GM12874 (cell line): Measurements from ENCODE around the gene PDSS2.

Experiments used
- TF ChIP-seq, protein P1 (sequence below): IDR thresholded peaks from 2 replicates; pipeline ENCODE4 v1.5.1; 2011; ENCODE audit warnings: low read depth, mild to moderate bottlenecking, control low read depth, low read length, moderate library complexity; ENCODE audit not compliant: insufficient read depth

PDSS2 gene

DNA sequence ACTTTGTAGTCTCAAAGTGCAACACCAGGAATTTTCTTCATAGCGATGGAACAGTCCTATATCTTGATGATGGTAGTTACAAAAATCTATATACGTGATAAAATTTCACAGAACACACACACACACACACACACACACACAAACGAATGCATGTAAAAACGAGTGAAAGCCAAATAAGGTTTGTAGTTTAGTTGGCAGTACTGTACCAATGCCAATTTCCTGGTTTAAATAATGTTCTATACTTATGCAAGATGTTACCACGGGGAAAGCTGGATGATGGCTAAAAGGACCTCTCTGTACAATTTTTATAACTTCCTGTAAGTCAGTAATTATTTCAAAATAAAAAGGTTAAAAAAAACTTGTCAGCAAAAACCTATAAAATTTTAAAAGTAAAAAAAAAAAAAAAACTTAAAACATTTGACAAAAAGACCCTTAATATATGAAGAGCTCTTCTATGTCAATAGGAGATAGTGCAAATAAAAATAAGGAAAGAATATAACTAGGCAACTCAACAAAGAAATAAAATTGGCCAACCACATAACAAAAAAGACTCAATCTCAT lies 37.6 kb downstream of the PDSS2 start:
- TF ChIP-seq, protein P1, sequence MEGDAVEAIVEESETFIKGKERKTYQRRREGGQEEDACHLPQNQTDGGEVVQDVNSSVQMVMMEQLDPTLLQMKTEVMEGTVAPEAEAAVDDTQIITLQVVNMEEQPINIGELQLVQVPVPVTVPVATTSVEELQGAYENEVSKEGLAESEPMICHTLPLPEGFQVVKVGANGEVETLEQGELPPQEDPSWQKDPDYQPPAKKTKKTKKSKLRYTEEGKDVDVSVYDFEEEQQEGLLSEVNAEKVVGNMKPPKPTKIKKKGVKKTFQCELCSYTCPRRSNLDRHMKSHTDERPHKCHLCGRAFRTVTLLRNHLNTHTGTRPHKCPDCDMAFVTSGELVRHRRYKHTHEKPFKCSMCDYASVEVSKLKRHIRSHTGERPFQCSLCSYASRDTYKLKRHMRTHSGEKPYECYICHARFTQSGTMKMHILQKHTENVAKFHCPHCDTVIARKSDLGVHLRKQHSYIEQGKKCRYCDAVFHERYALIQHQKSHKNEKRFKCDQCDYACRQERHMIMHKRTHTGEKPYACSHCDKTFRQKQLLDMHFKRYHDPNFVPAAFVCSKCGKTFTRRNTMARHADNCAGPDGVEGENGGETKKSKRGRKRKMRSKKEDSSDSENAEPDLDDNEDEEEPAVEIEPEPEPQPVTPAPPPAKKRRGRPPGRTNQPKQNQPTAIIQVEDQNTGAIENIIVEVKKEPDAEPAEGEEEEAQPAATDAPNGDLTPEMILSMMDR: no peak

DNA sequence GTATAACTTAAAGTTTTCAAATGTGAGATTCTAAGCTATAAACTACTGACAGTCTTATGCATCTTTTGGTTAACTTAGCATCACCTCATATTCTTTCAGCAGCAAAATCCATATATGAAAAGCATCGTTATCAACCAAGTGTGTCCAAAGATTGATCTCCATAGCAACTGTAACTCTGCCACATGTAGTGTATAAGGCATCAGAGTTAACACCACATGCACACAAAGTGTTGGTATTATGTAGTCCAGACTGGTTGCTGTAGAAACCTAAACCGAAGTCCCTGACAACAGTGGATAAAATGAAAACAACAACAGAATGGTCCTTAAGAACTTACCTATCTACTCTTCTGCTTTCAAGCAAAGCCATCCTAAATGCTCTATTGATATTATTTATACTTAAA lies 39.6 kb downstream of the PDSS2 start:
- TF ChIP-seq, protein P1: no peak

DNA sequence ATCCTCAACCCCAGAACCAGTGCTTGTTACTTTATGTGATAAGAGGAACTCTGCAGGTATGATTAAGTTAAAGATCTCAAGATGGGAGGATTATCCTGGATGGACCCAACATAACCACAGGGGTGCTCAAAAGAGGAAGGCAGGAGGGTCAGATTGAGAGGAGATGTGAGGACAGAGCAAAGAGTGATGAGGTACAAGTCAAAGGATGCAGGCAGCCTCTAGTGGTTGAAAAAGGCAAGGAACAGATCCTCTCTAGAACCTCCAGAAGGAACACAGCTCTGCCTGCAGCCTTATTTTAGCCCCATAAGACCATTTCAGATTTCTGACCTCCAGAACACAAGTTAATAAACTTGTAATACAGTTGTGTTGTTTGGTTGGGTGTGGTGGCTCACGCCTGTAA lies 41.2 kb downstream of the PDSS2 start:
- TF ChIP-seq, protein P1: peak; percentile 66

DNA sequence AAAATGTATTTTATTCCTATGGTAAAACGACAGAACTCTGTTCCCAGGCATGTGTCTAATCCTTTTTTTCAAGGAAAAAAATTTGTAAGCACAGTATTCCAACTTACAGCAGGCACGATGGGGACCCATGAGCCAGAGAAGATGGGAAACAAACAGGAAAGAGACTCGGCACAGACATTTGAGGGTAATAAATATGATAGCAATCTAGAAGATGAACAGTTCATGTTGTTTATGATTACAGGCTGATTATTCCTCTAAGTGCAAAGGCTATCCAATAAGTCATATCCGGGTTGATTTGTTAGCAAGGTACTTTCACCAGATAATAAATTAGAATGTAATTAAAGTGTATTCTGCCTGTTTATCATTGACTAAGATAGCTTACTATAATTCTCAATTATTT lies 43.2 kb downstream of the PDSS2 start:
- TF ChIP-seq, protein P1: no peak

DNA sequence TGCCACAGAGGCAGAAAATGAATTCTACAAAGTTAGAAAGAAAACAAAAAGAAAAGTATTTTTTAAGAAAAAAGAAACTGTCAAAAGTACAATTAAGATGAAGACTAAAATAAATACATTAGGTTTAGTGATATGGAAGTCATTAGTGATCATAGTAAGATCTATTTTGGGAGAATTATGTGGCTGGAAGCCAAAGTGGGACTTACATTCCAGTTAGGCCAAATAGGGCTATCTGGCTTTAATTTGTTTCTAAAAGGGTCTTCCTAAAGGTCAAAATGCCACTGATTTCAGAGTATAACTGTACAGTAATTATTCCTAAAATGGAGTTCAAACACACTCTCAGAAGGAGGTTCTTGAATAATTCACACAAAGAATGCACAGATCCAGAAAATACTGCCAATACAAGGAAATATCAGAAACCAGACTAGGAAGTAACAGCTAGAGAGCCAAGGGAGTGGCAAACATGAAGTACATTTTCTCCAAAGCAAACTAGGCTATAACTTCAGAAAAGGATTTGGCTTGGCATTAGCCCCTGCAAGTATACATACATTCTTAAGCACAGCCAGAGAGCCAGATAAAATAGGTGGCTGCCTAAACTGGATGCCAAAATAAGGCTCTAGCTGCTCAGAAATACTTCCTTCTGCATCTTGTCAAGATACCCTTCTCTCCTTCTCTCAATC lies 45.3 kb downstream of the PDSS2 start:
- TF ChIP-seq, protein P1: no peak

DNA sequence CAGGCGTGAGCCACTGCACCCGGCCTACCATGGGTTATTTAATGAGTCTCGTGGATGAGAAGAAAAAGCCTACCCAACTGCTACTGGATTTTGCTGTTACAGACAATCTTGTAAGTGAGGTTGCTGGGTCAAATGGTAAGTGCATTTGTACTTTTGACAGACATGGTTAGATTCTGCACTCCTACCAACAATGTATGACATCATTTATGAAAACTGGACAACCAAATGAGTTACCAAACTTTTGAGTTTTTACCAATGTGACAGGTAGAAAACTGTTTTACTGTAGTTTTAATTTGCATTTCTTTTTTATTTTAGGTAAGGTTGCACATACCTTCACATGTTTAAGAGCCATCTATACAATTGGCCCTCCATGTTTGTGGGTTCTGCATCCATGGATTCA lies 48.2 kb downstream of the PDSS2 start:
- TF ChIP-seq, protein P1: no peak

DNA sequence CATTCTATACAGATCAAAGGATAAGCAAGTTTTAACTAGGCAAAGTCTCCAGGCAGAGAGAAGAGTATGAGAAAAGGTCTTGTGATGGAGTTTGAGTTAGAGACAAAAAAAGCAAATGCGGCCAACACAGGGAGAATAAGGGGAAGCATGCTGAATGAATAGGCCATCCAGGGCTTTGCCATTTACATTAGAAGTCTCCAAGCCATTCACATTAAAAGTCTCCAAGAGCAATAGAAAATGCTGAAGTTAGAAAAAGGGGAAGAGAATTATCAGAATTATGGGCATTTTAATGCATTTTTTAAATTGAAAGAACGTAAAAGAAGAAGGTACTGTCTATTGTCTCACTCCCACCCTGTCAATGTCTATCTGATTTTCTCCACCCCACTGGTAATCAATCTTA lies 49.4 kb downstream of the PDSS2 start:
- TF ChIP-seq, protein P1: no peak
